Caco-2 (cell line): Measurements from ENCODE around the gene SPOUT1. TPM values are rescaled to one million over a fixed set of nuclear protein-coding genes. Genes with fewer than 3 reads are reported as not detected.

ENCODE experiments used
- BruUV-seq: library from RNA; stranded (reverse); fragments of 400-500 nt; replicated peaks from 2 replicates; lab custom pipeline; 2021; lab: Mats Ljungman, UMichigan
- CTCF ChIA-PET: fragments of 300-600 bp; sonication (Branson Sonifier 250); formaldehyde crosslinking; loops from one replicate; lab custom pipeline; 2022; ENCODE audit warnings: antibody characterized with exemption; lab: Charles Lee
- POLR2A ChIA-PET: fragments of 300-600 bp; sonication (Branson Sonifier 250); formaldehyde crosslinking; loops from one replicate; lab custom pipeline; 2022; ENCODE audit warnings: antibody characterized with exemption; lab: Charles Lee
- DNase-seq, 2 experiments: peaks; one replicate each; pipeline versions ENCODE4 v3.0.0 to v3.0.0-alpha.2; 2020 to 2022
- H3K27me3 ChIP-seq: replicated peaks from 2 replicates; pipeline ENCODE4 v1.6.0; 2011; ENCODE audit warnings: low read length; ENCODE audit not compliant: control insufficient read depth, insufficient read depth
- H3K36me3 ChIP-seq: 2 replicates; pipeline ENCODE4 v1.5.1; 2011; ENCODE audit warnings: low read length; ENCODE audit not compliant: control insufficient read depth, insufficient read depth
- H3K4me1 ChIP-seq: fragments of 250-450 bp; sonication (Bioruptor Pico); 2 replicates; pipeline ENCODE4 v1.5.1; 2020; ENCODE audit warnings: mild to moderate bottlenecking
- H3K4me3 ChIP-seq: 2 replicates; pipeline ENCODE4 v1.5.1; 2011; ENCODE audit warnings: low read depth, mild to moderate bottlenecking, control low read depth, low read length
- H3K9me3 ChIP-seq: fragments of 250-450 bp; sonication (Bioruptor Pico); 2 replicates; pipeline ENCODE4 v1.5.1; 2020; ENCODE audit warnings: mild to moderate bottlenecking, moderate library complexity
- H3K27ac Mint-ChIP-seq: one replicate; pipeline ENCODE4 v1.8.0; 2022; ENCODE audit warnings: mixed read lengths; ENCODE audit not compliant: unreplicated experiment
- H3K27me3 Mint-ChIP-seq: one replicate; pipeline ENCODE4 v1.8.0; 2022; ENCODE audit warnings: mixed read lengths; ENCODE audit not compliant: insufficient read depth, unreplicated experiment
- H3K36me3 Mint-ChIP-seq: one replicate; pipeline ENCODE4 v1.8.0; 2022; ENCODE audit warnings: mild to moderate bottlenecking, mixed read lengths; ENCODE audit not compliant: insufficient read depth, unreplicated experiment
- H3K4me1 Mint-ChIP-seq: one replicate; pipeline ENCODE4 v1.8.0; 2022; ENCODE audit warnings: low read depth, mixed read lengths; ENCODE audit not compliant: unreplicated experiment
- H3K4me3 Mint-ChIP-seq: one replicate; pipeline ENCODE4 v1.8.0; 2022; ENCODE audit warnings: mild to moderate bottlenecking, moderate library complexity, mixed read lengths; ENCODE audit not compliant: unreplicated experiment
- H3K9me3 Mint-ChIP-seq: one replicate; pipeline ENCODE4 v1.8.0; 2022; ENCODE audit warnings: mixed read lengths; ENCODE audit not compliant: unreplicated experiment
- intact Hi-C: fragments of 100-400 bp; cut with micrococcal nuclease; formaldehyde crosslinking; loops from one replicate; pipeline ENCODE4 v1.10.0; 2022; ENCODE audit not compliant: unreplicated experiment
- total RNA-seq: library from RNA; stranded (reverse); gene quantifications from 2 replicates; pipeline ENCODE4 v1.2.3, GENCODE V29; 2022
- TF ChIP-seq, protein P1 (sequence below), 2 experiments: fragments of 200-600 bp in 1 of 2; IDR thresholded peaks; 1 replicate in 1 of 2; 2 replicates in 1 of 2; pipeline versions ENCODE4 v1.5.1 to v1.8.0; 2011 to 2022; ENCODE audit warnings: antibody characterized with exemption in 1 of 2, control low read depth in 1 of 2, inconsistent platforms in 1 of 2, low read depth in 1 of 2, low read length in 1 of 2, mild to moderate bottlenecking in 1 of 2, moderate library complexity in 1 of 2; ENCODE audit not compliant: insufficient read depth in 1 of 2, severe bottlenecking in 1 of 2, unreplicated experiment in 1 of 2

SPOUT1 gene
- total RNA-seq, 1 experiment from 2014 or later: 88.0 TPM

DNA sequence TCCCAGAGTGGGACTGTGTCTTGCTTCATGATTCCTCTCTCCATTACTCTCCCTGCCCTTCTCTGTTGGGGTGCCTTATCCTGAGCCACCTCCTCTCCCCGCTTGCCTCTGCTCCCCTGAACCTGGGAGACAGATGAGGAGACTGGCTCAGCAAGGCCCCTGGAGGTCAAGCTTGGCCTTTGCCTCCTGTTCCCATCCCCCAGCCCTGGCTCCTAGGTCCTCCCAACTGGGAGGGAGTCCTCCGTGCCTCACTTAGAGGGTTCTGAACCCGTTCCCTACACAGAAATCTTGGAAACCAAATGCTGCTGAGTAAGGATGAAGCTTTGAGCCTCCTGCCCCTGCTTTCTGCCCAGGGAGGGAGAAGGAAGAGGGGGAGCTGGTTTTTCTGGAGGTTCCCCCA is 21.1 kb downstream of the SPOUT1 start:
- BruUV-seq: no TSS peak
- DNase-seq: no peak
- Histone ChIP-seq H3K4me1 (no peaks in the 10 kb centered on the region), H3K9me3 (no peaks in the 10 kb centered on the region), H3K36me3 (no peaks in the 10 kb centered on the region; the same call in 1 of the 2 replicates), H3K4me3 (no peak overlapping the region), H3K27me3 (no peaks in the 10 kb centered on the region)
- Mint-ChIP-seq H3K27ac (no peak overlapping the region), H3K9me3 (no peaks in the 10 kb centered on the region), H3K4me1 (no peaks in the 10 kb centered on the region), H3K36me3 (peaks cover 10% of the 10 kb centered on the region), H3K27me3 (no peaks in the 10 kb centered on the region), H3K4me3 (no peak overlapping the region)
- TF ChIP-seq, protein P1, sequence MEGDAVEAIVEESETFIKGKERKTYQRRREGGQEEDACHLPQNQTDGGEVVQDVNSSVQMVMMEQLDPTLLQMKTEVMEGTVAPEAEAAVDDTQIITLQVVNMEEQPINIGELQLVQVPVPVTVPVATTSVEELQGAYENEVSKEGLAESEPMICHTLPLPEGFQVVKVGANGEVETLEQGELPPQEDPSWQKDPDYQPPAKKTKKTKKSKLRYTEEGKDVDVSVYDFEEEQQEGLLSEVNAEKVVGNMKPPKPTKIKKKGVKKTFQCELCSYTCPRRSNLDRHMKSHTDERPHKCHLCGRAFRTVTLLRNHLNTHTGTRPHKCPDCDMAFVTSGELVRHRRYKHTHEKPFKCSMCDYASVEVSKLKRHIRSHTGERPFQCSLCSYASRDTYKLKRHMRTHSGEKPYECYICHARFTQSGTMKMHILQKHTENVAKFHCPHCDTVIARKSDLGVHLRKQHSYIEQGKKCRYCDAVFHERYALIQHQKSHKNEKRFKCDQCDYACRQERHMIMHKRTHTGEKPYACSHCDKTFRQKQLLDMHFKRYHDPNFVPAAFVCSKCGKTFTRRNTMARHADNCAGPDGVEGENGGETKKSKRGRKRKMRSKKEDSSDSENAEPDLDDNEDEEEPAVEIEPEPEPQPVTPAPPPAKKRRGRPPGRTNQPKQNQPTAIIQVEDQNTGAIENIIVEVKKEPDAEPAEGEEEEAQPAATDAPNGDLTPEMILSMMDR (IDR thresholded peaks at IDR 0.05; ENCODE audit: insufficient read depth in 1 of 2, low read depth in 1 of 2, low read length in 1 of 2, severe bottlenecking in 1 of 2, unreplicated experiment in 1 of 2): no peak
- intact Hi-C loops: no loop called here
- ChIA-PET POLR2A (interaction anchor here (0.8 kb wide), 1 partner anchor 119 kb away, joined by 4 read pairs; no protein-coding TSS in a partner anchor), CTCF (no interaction called here)

DNA sequence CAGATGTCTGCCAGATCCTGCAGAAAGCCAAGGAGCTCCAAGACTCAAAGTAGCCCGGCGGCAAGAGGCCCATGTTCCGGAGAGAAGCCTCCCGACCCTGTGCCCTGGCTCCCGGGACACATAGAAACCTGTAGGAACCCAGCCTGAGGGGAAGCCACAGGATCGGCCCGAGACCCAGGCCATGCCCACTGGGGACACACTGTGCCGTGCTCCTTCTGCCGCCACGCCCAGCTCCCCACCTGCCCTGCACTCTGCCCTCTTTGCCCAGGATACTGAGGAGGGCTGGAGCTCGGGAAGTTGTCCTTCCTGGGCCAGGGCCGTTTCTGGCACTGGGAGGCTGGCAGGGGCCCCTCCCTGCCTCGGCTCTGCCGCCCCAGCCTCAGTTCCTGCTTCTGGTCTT is 21.8 kb downstream of the SPOUT1 start:
- Mint-ChIP-seq H3K36me3 (peaks cover 15% of the 10 kb centered on the region), H3K9me3 (no peaks in the 10 kb centered on the region), H3K27ac (no peak overlapping the region), H3K27me3 (no peaks in the 10 kb centered on the region), H3K4me3 (no peak overlapping the region), H3K4me1 (no peaks in the 10 kb centered on the region)
- Histone ChIP-seq H3K27me3 (no peaks in the 10 kb centered on the region), H3K4me1 (no peaks in the 10 kb centered on the region), H3K36me3 (no peaks in the 10 kb centered on the region; the same call in 1 of the 2 replicates), H3K4me3 (no peak overlapping the region), H3K9me3 (no peaks in the 10 kb centered on the region)
- POLR2A ChIA-PET: no interaction called here
- CTCF ChIA-PET: interaction anchor here (0.6 to 1.0 kb wide), 2 partner anchors 10 to 46 kb away, joined by 3 to 4 read pairs; partner anchors contain the start of gene ENDOG
- intact Hi-C loops: no loop called here
- BruUV-seq: no TSS peak
- no peak for DNase-seq
- TF ChIP-seq, protein P1 (IDR thresholded peaks at IDR 0.05; ENCODE audit: insufficient read depth in 1 of 2, low read depth in 1 of 2, low read length in 1 of 2, severe bottlenecking in 1 of 2, unreplicated experiment in 1 of 2): no peak

DNA sequence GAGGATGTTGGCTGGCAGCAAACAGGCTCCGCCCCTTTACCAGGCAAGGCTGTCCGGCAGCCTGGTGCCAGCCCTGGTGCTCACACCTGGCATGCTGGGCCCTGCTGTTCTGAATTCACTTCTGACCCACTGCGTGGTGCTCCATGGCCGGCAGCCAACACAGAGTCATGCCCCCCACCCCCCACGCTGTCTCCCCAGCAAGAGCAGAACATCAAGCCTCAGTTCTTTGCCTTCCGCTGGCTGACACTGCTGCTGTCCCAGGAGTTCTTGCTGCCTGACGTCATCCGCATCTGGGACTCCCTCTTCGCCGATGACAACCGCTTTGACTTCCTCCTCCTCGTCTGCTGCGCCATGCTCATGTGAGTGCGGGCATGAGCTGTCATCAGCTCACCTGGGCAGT is 23.9 kb downstream of the SPOUT1 start:
- intact Hi-C loops: no loop called here
- Histone ChIP-seq H3K36me3 (no peaks in the 10 kb centered on the region; the same call in 1 of the 2 replicates), H3K4me3 (no peak overlapping the region), H3K27me3 (no peaks in the 10 kb centered on the region), H3K4me1 (no peaks in the 10 kb centered on the region), H3K9me3 (no peaks in the 10 kb centered on the region)
- Mint-ChIP-seq H3K4me3 (no peak overlapping the region), H3K27me3 (no peaks in the 10 kb centered on the region), H3K36me3 (peaks cover 24% of the 10 kb centered on the region), H3K4me1 (no peaks in the 10 kb centered on the region), H3K27ac (no peak overlapping the region), H3K9me3 (no peaks in the 10 kb centered on the region)
- CTCF ChIA-PET: no interaction called here
- no TSS peak for BruUV-seq
- no peak for DNase-seq
- POLR2A ChIA-PET: no interaction called here
- TF ChIP-seq, protein P1 (IDR thresholded peaks at IDR 0.05; ENCODE audit: insufficient read depth in 1 of 2, low read depth in 1 of 2, low read length in 1 of 2, severe bottlenecking in 1 of 2, unreplicated experiment in 1 of 2): no peak
